K562 (cell line): Measurements from ENCODE around the gene MRTFB. TPM values are rescaled to one million over a fixed set of nuclear protein-coding genes. Genes with fewer than 3 reads are reported as not detected.

Source experiments
- CBX1 ChIP-seq: sonication (generic); IDR thresholded peaks from 2 replicates; pipeline ENCODE4 v1.6.1; 2016; ENCODE audit warnings: antibody characterized with exemption, low read depth, mild to moderate bottlenecking
- CBX5 ChIP-seq: IDR thresholded peaks from 2 replicates; pipeline ENCODE4 v1.6.1; 2014; ENCODE audit warnings: low read depth, borderline replicate concordance
- ESRRA ChIP-seq: fragments of 450-650 bp; IDR thresholded peaks from 2 replicates; pipeline ENCODE4 v1.6.1; 2014; ENCODE audit warnings: low read depth, mild to moderate bottlenecking, moderate library complexity, borderline replicate concordance
- ESRRB ChIP-seq: fragments of 250-450 bp; sonication (Bioruptor Pico); IDR thresholded peaks from 2 replicates; pipeline ENCODE4 v1.5.0; 2020; ENCODE audit warnings: mild to moderate bottlenecking, moderate library complexity, borderline replicate concordance
- FOXJ2 ChIP-seq: fragments of 200-800 bp; sonication (Bioruptor generic); IDR thresholded peaks from 2 replicates; pipeline ENCODE4 v1.6.1; 2016; ENCODE audit warnings: missing genetic modification characterization, missing compliant biosample characterization
- FOXM1 ChIP-seq, 2 experiments: fragments of 450-650 bp in 1 of 2; sonication (generic) in 1 of 2; formaldehyde crosslinking in 1 of 2; IDR thresholded peaks; 2 replicates each; pipeline versions ENCODE4 v1.6.1 to v1.9.0; 2017 to 2022; ENCODE audit warnings: low read depth in 2 of 2, mild to moderate bottlenecking in 2 of 2, missing genetic modification reagents in 1 of 2, moderate library complexity in 1 of 2
- HDAC1 ChIP-seq, 2 experiments: fragments of 450-650 bp; IDR thresholded peaks; 2 replicates each; pipeline ENCODE4 v1.6.1; 2016 to 2017; ENCODE audit warnings: inconsistent platforms in 1 of 2, mild to moderate bottlenecking in 1 of 2, moderate library complexity in 1 of 2
- L3MBTL2 ChIP-seq: fragments of 450-650 bp; IDR thresholded peaks from 2 replicates; pipeline ENCODE4 v1.6.1; 2016; ENCODE audit warnings: mild to moderate bottlenecking, moderate library complexity
- NFYB ChIP-seq: IDR thresholded peaks from 2 replicates; pipeline ENCODE4 v1.6.1; 2011; ENCODE audit warnings: mild to moderate bottlenecking, moderate library complexity; ENCODE audit not compliant: insufficient read length; ENCODE audit errors: extremely low read depth
- PCBP2 ChIP-seq: fragments of 200-400 bp; formaldehyde crosslinking; IDR thresholded peaks from 2 replicates; pipeline ENCODE4 v1.6.1; 2018; ENCODE audit warnings: low read length, low read depth, mild to moderate bottlenecking, moderate library complexity; ENCODE audit not compliant: poor library complexity, severe bottlenecking
- PHTF2 ChIP-seq: fragments of 250-450 bp; sonication (Bioruptor Pico); IDR thresholded peaks from 2 replicates; pipeline ENCODE4 v1.5.0; 2021; ENCODE audit warnings: mild to moderate bottlenecking
- POLR2A ChIP-seq: fragments of 450-650 bp; conservative IDR thresholded peaks from 2 replicates; pipeline ENCODE4 v1.6.1; 2016
- SAFB ChIP-seq: fragments of 200-400 bp; formaldehyde crosslinking; IDR thresholded peaks from 2 replicates; pipeline ENCODE4 v1.6.1; 2017; ENCODE audit warnings: low read depth, low read length, borderline replicate concordance
- SMARCB1 ChIP-seq: IDR thresholded peaks from 2 replicates; pipeline ENCODE4 v1.6.1; 2011; ENCODE audit warnings: improper control_type of control experiment, low read depth; ENCODE audit not compliant: insufficient read length
- ZNF239 ChIP-seq: fragments of 250-450 bp; sonication (Bioruptor Pico); IDR thresholded peaks from 2 replicates; pipeline ENCODE4 v1.4.0; 2020; ENCODE audit warnings: mild to moderate bottlenecking
- polyA plus RNA-seq, 8 experiments: library from polyadenylated mRNA; depleted of rRNA in 4 of 8; stranded (reverse) in 5 of 8; unstranded in 3 of 8; fragments of >200 nt; fragmentation: Nextera tagmentation in 2 of 8; fragmentation: Illumina TruSeq in 1 of 8; extraction: Ambion mirVana in 2 of 8; extraction: Trizol in 1 of 8; gene quantifications; 2 replicates each; pipeline versions ENCODE4 v1.2.1 to v1.2.3, GENCODE V29; 2011 to 2014; ENCODE audit warnings: inconsistent platforms in 1 of 8, missing spikeins in 1 of 8
- total RNA-seq, 7 experiments: library from RNA; depleted of rRNA in 6 of 7; stranded (reverse); fragments of >200 nt in 6 of 7; fragmentation: Illumina TruSeq in 2 of 7; extraction: Trizol in 2 of 7; gene quantifications; 2 replicates each; pipeline versions ENCODE4 v1.2.1 to v1.2.3, GENCODE V29; 2011 to 2021; ENCODE audit warnings: low replicate concordance in 1 of 7
- TF ChIP-seq, protein P1 (sequence below): fragments of 450-650 bp; formaldehyde crosslinking; IDR thresholded peaks from 2 replicates; pipeline ENCODE4 v1.4.0; 2022; ENCODE audit warnings: missing genetic modification characterization
- TF ChIP-seq, protein P2 (sequence below): fragments of 250-450 bp; sonication (Bioruptor Pico); IDR thresholded peaks from 2 replicates; pipeline ENCODE4 v1.8.0; 2021; ENCODE audit warnings: mild to moderate bottlenecking, moderate library complexity
- TF ChIP-seq, protein P3 (sequence below): sonication (generic); formaldehyde crosslinking; IDR thresholded peaks from 2 replicates; pipeline ENCODE4 v1.8.1; 2023; ENCODE audit warnings: mild to moderate bottlenecking, missing genetic modification reagents
- TF ChIP-seq, protein P4 (sequence below): fragments of 250-450 bp; sonication (Bioruptor Pico); IDR thresholded peaks from 2 replicates; pipeline ENCODE4 v1.4.0; 2020; ENCODE audit warnings: mild to moderate bottlenecking
- TF ChIP-seq, protein P5 (sequence below): fragments of 450-650 bp; formaldehyde crosslinking; IDR thresholded peaks from 2 replicates; pipeline ENCODE4 v1.4.0; 2022; ENCODE audit warnings: mild to moderate bottlenecking, moderate library complexity

MRTFB gene
- total and polyA plus RNA-seq, 9 of the 15 experiments (the other 6 are each of a cell fraction or from before 2014, with no cell fraction given) = 2.2 to 12.7 (median 7.0) TPM

DNA sequence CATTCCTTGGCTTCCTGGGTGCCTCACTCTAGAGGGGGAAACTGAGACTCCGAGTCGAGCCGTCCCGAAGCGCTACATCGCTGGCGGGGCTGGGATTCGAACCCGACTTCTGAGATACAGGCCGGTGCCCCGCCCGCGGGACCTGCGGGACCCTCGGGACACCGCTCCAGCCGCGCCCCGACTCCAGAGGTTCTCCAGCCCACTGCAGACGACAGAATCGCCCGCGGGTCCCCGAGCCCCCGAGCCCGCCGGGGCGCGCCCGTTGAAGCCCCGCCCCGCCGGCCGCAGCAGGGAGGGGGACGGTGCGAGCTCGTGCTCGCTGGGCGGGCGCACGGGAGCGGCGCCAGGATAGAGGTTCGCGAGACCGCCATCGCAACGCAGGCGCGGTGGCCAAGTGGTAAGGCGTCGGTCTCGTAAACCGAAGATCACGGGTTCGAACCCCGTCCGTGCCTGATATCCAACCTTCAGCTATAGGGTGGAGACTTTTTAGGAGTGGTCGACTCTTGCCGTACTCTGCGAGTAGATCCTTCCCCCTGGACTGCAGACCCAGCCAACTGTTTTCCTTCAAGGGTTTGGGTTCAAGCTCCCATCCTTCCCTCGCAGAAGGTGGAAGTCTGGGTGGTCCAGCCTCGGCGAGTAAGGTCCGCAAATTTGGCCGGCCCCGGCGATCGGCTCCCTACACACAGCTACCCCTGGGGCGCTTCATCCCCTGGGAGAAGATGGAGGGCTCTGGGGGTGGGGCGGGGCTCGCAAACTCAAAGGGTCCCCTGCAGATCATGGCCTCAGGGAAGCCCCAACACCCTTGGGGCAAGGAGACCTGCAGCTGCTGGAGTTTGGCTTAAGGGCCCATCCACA, 214.6 kb downstream of the MRTFB start (continued):
- TF ChIP-seq ZNF239 (CRISPR knock-in tag) (no peak), FOXM1 (IDR thresholded peaks at IDR 0.05; ENCODE audit: low read depth) (no peak), FOXM1 (CRISPR knock-in tag; IDR thresholded peaks at IDR 0.05; ENCODE audit: low read depth) (0 out of 2 replicates have a peak, but pooled peaks have one; percentile 28), L3MBTL2 (peak; percentile 76), CBX1 (no peak; the same call in 1 of the 2 replicates), PCBP2 (no peak), POLR2A (no peak), PHTF2 (CRISPR knock-in tag) (no peak), ESRRA (peak; percentile 48; the same call in 1 of the 2 replicates), HDAC1 (IDR thresholded peaks at IDR 0.05) (peak in 1 of 2 experiments; percentile 78; a peak in 1 of 4 replicates), SAFB (no peak), SMARCB1 (no peak), CBX5 (no peak), ESRRB (CRISPR knock-in tag) (no peak), FOXJ2 (tag) (no peak), NFYB (no peak)
- TF ChIP-seq, protein P1, sequence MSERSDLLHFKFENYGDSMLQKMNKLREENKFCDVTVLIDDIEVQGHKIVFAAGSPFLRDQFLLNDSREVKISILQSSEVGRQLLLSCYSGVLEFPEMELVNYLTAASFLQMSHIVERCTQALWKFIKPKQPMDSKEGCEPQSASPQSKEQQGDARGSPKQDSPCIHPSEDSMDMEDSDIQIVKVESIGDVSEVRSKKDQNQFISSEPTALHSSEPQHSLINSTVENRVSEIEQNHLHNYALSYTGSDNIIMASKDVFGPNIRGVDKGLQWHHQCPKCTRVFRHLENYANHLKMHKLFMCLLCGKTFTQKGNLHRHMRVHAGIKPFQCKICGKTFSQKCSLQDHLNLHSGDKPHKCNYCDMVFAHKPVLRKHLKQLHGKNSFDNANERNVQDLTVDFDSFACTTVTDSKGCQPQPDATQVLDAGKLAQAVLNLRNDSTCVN = no peak
- TF ChIP-seq, protein P2, sequence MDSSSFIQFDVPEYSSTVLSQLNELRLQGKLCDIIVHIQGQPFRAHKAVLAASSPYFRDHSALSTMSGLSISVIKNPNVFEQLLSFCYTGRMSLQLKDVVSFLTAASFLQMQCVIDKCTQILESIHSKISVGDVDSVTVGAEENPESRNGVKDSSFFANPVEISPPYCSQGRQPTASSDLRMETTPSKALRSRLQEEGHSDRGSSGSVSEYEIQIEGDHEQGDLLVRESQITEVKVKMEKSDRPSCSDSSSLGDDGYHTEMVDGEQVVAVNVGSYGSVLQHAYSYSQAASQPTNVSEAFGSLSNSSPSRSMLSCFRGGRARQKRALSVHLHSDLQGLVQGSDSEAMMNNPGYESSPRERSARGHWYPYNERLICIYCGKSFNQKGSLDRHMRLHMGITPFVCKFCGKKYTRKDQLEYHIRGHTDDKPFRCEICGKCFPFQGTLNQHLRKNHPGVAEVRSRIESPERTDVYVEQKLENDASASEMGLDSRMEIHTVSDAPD = no peak
- TF ChIP-seq, protein P3, sequence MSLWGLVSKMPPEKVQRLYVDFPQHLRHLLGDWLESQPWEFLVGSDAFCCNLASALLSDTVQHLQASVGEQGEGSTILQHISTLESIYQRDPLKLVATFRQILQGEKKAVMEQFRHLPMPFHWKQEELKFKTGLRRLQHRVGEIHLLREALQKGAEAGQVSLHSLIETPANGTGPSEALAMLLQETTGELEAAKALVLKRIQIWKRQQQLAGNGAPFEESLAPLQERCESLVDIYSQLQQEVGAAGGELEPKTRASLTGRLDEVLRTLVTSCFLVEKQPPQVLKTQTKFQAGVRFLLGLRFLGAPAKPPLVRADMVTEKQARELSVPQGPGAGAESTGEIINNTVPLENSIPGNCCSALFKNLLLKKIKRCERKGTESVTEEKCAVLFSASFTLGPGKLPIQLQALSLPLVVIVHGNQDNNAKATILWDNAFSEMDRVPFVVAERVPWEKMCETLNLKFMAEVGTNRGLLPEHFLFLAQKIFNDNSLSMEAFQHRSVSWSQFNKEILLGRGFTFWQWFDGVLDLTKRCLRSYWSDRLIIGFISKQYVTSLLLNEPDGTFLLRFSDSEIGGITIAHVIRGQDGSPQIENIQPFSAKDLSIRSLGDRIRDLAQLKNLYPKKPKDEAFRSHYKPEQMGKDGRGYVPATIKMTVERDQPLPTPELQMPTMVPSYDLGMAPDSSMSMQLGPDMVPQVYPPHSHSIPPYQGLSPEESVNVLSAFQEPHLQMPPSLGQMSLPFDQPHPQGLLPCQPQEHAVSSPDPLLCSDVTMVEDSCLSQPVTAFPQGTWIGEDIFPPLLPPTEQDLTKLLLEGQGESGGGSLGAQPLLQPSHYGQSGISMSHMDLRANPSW = 0 out of 2 replicates have a peak, but pooled peaks have one; percentile 64
- TF ChIP-seq, protein P4, sequence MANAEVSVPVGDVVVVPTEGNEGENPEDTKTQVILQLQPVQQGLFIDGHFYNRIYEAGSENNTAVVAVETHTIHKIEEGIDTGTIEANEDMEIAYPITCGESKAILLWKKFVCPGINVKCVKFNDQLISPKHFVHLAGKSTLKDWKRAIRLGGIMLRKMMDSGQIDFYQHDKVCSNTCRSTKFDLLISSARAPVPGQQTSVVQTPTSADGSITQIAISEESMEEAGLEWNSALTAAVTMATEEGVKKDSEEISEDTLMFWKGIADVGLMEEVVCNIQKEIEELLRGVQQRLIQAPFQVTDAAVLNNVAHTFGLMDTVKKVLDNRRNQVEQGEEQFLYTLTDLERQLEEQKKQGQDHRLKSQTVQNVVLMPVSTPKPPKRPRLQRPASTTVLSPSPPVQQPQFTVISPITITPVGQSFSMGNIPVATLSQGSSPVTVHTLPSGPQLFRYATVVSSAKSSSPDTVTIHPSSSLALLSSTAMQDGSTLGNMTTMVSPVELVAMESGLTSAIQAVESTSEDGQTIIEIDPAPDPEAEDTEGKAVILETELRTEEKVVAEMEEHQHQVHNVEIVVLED (CRISPR knock-in tag) = peak; percentile 71
- TF ChIP-seq, protein P5, sequence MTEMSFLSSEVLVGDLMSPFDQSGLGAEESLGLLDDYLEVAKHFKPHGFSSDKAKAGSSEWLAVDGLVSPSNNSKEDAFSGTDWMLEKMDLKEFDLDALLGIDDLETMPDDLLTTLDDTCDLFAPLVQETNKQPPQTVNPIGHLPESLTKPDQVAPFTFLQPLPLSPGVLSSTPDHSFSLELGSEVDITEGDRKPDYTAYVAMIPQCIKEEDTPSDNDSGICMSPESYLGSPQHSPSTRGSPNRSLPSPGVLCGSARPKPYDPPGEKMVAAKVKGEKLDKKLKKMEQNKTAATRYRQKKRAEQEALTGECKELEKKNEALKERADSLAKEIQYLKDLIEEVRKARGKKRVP (CRISPR knock-in tag) = no peak
